Measurements from ENCODE around the gene TWNK. TPM values are rescaled to one million over a fixed set of nuclear protein-coding genes. Genes with fewer than 3 reads are reported as not detected.
A peak's percentile ranks its signal among the peaks of the same experiment; 100 is the strongest.

The TWNK gene
- total RNA-seq, 4 donors from 2014 or later = 5.5 to 7.7 (median 6.8) TPM

DNA sequence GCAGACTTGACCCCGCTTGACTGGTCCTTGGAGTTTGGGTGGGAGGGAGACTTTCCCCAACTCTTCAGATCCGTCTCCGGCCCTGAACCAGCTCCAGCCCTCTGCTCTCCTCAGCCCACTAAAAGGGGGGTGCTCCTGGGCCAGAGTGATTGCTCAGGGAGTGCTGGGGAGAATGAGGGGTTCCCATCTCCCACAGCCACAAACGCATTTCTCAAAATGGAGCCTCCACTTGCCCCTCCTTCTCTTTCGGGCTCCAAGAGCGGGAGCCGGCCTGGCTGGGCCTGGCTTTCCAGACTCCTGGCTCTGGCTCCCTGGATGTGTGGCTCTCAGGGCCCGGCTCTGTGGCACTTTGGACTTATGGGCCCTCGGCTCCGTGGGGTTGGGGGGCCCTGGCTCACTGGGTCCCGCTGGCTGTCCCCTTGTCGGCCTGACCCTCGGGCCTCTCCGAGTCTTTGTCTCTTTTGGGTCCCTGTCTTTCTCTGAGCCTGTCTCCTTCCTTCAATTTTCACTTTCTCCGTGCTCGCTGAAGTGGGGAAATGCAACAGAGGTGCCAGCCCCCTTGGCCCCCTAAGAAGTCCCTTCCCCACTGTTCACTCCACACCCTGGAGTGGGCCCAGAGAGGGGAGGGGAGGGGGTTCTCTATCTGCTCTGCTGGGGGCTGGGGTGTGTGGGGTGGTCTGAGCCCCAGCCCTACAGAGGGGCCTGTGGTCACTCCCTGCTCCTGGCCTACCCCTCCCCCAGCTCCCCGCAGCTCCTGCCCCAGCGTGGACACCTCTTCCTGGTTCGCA is 13.0 kb downstream of the TWNK start:
- TF ChIP-seq POLR2A (IDR thresholded peaks at IDR 0.05) = peak in 1 of 2 donors; percentile 17
- TF ChIP-seq, protein P1, sequence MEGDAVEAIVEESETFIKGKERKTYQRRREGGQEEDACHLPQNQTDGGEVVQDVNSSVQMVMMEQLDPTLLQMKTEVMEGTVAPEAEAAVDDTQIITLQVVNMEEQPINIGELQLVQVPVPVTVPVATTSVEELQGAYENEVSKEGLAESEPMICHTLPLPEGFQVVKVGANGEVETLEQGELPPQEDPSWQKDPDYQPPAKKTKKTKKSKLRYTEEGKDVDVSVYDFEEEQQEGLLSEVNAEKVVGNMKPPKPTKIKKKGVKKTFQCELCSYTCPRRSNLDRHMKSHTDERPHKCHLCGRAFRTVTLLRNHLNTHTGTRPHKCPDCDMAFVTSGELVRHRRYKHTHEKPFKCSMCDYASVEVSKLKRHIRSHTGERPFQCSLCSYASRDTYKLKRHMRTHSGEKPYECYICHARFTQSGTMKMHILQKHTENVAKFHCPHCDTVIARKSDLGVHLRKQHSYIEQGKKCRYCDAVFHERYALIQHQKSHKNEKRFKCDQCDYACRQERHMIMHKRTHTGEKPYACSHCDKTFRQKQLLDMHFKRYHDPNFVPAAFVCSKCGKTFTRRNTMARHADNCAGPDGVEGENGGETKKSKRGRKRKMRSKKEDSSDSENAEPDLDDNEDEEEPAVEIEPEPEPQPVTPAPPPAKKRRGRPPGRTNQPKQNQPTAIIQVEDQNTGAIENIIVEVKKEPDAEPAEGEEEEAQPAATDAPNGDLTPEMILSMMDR (IDR thresholded peaks at IDR 0.05) = no peak
- no peaks in the 10 kb centered on the region for H3K27me3 ChIP-seq
- H3K4me3 ChIP-seq (replicated peaks in 1 of 3) = peak overlapping the region; percentile 52 to 68 (median 62)
- peaks cover 29 to 39% of the 10 kb centered on the region in 2 donors for H3K4me1 ChIP-seq
- DNase-seq = peak; percentile 70 to 80
- intact Hi-C loops (cut with DNase I) = no loop called here
- H3K27ac ChIP-seq = peak overlapping the region; percentile 92 to 99 (median 99)
- peaks cover 15% of the 10 kb centered on the region in 2 donors for H3K36me3 ChIP-seq
- no peaks in the 10 kb centered on the region for H3K9me3 ChIP-seq
- WGBS, 2 donors = 0 to 10% methylated on average over 11 to 19 of the region's 19 CpGs

DNA sequence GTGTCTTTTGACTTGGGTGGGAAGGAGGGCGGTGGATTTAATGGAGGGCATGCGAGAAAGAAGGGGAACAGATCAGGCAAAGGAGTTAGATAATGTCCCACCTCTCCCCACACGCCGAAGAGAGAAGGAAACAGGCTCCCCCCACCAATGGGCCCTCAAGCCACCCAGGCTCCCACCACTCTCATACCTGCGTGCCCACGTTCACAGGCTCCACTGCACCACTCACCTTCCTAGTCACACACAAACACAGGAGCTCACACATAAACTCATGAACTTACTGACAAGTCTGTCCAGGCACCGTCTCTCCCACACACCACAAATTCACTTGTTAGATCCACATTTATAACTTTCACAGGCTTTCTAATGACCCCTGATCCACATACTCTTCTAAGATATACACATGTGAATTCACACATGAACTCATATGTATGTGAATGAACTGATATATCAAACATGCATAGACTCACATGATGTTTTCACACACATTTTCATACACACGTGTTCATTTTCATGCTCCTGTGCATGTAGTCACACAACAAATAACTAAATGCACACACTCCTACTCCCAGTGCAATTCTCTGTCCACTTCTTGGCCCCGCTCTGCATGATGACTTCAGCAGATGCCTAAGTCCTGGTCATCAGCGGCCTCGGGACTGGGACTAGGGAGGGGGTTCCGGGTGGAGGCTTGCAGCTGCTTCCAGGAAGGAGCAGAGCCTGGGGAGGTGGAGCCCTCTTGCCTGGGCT is 13.7 kb downstream of the TWNK start:
- peaks cover 23% of the 10 kb centered on the region in 2 donors for H3K36me3 ChIP-seq
- peak overlapping the region in 1 of 3 donors; percentile 62 for H3K4me3 ChIP-seq (replicated peaks in 1 of 3)
- DNase-seq = peak; percentile 74 to 78
- intact Hi-C loops (cut with DNase I) = no loop called here
- no peaks in the 10 kb centered on the region for H3K9me3 ChIP-seq
- WGBS, 2 donors = 37 to 39% methylated on average over 11 to 12 of the region's 12 CpGs
- H3K27ac ChIP-seq = peak overlapping the region; percentile 92 to 99 (median 99)
- TF ChIP-seq, protein P1 (IDR thresholded peaks at IDR 0.05) = no peak
- TF ChIP-seq POLR2A (IDR thresholded peaks at IDR 0.05) = peak in 1 of 2 donors; percentile 51
- H3K27me3 ChIP-seq = no peaks in the 10 kb centered on the region
- H3K4me1 ChIP-seq = peaks cover 29 to 39% of the 10 kb centered on the region in 2 donors

DNA sequence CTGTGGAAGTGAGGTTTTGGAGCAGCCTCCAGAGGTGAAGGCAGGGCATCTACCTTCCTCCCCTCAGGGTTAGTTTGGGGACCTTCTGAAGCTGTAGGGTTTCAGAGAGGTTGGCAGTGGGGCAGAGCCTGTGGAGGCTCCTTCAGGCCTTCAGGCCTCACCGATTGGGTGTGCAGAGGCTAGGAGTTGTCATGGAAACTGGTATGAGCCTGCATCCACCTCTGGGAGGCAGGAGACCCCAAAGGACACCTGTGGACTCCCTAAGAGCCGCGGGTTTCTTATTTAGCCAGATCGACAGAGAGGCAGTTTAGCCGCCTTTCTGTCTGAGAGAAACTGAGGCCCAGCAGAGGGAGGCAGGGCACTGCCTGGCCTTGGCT is 14.3 kb downstream of the TWNK start:
- intact Hi-C loops (cut with DNase I) = no loop called here
- no peaks in the 10 kb centered on the region for H3K9me3 ChIP-seq
- TF ChIP-seq, protein P1 (IDR thresholded peaks at IDR 0.05) = no peak
- TF ChIP-seq POLR2A (IDR thresholded peaks at IDR 0.05) = no peak

DNA sequence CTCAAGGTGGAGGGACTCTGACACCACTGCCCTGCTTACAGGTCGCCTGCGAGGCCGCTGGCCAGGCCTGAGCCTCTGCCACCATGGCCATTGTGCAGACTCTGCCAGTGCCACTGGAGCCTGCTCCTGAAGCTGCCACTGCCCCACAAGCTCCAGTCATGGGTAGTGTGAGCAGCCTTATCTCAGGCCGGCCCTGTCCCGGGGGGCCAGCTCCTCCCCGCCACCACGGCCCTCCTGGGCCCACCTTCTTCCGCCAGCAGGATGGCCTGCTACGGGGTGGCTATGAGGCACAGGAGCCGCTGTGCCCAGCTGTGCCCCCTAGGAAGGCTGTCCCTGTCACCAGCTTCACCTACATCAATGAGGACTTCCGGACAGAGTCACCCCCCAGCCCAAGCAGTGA is 15.1 kb downstream of the TWNK start:
- Histone ChIP-seq H3K4me1 (peaks cover 23 to 30% of the 10 kb centered on the region in 2 donors), H3K27me3 (no peaks in the 10 kb centered on the region), H3K27ac (peak overlapping the region in 2 of 3 donors; percentile 99), H3K36me3 (peaks cover 35 to 36% of the 10 kb centered on the region in 2 donors), H3K9me3 (no peaks in the 10 kb centered on the region), H3K4me3 (replicated peaks in 1 of 3) (no peak overlapping the region)
- intact Hi-C loops (cut with DNase I) = no loop called here
- no peak for DNase-seq
- TF ChIP-seq POLR2A (IDR thresholded peaks at IDR 0.05) = no peak
- TF ChIP-seq, protein P1 (IDR thresholded peaks at IDR 0.05) = no peak
- 68 to 95% methylated on average over 4 to 10 of the region's 11 CpGs for WGBS, 2 donors

More for the DNA sequence above, 14.3 kb downstream of the TWNK start:
- H3K27ac ChIP-seq = peak overlapping the region; percentile 50 to 99 (median 99)
- peaks cover 23 to 34% of the 10 kb centered on the region in 2 donors for H3K4me1 ChIP-seq
- no peak for DNase-seq
- peak overlapping the region in 1 of 3 donors; percentile 2 for H3K4me3 ChIP-seq (replicated peaks in 1 of 3)
- no peaks in the 10 kb centered on the region for H3K27me3 ChIP-seq
- H3K36me3 ChIP-seq = peaks cover 28% of the 10 kb centered on the region in 2 donors
- 54 to 64% methylated on average over 2 to 4 of the region's 5 CpGs for WGBS, 2 donors
